HEK293 (cell line): ENCODE measurements around the gene TNS1.

Source experiments
- CTCF ChIP-seq: fragments of 450-650 bp; formaldehyde crosslinking; IDR thresholded peaks from 2 replicates; pipeline ENCODE4 v1.5.1; 2016; ENCODE audit warnings: missing biosample characterization, missing genetic modification characterization
- OSR2 ChIP-seq: fragments of 450-650 bp; formaldehyde crosslinking; IDR thresholded peaks from 2 replicates; pipeline ENCODE4 v1.5.1; 2016; ENCODE audit warnings: missing biosample characterization, missing genetic modification characterization
- PBX3 ChIP-seq: sonication (generic); formaldehyde crosslinking; IDR thresholded peaks from 2 replicates; pipeline ENCODE4 v1.8.1; 2022; ENCODE audit warnings: mild to moderate bottlenecking, moderate library complexity, missing genetic modification reagents
- REPIN1 ChIP-seq: fragments of 450-650 bp; formaldehyde crosslinking; IDR thresholded peaks from 2 replicates; pipeline ENCODE4 v1.5.1; 2017; ENCODE audit warnings: missing biosample characterization, missing genetic modification characterization, low read depth
- SP3 ChIP-seq: fragments of 450-650 bp; formaldehyde crosslinking; IDR thresholded peaks from 2 replicates; pipeline ENCODE4 v1.5.1; 2016; ENCODE audit warnings: missing biosample characterization, missing genetic modification characterization
- ZBTB48 ChIP-seq: fragments of 450-650 bp; formaldehyde crosslinking; IDR thresholded peaks from 2 replicates; pipeline ENCODE4 v1.5.1; 2016; ENCODE audit warnings: missing biosample characterization, missing genetic modification characterization
- ZFHX2 ChIP-seq: fragments of 450-650 bp; formaldehyde crosslinking; conservative IDR thresholded peaks from 2 replicates; pipeline ENCODE4 v1.5.1; 2016; ENCODE audit warnings: missing biosample characterization, missing genetic modification characterization
- ZNF280D ChIP-seq: fragments of 450-650 bp; formaldehyde crosslinking; IDR thresholded peaks from 2 replicates; pipeline ENCODE4 v1.5.1; 2016; ENCODE audit warnings: missing biosample characterization, missing genetic modification characterization
- ZNF335 ChIP-seq: fragments of 450-650 bp; formaldehyde crosslinking; conservative IDR thresholded peaks from 2 replicates; pipeline ENCODE4 v1.5.1; 2016; ENCODE audit warnings: missing biosample characterization, missing genetic modification characterization
- ZNF391 ChIP-seq: fragments of 450-650 bp; formaldehyde crosslinking; IDR thresholded peaks from 2 replicates; pipeline ENCODE4 v1.5.1; 2016; ENCODE audit warnings: low read depth, missing biosample characterization, missing genetic modification characterization, borderline replicate concordance
- ZNF501 ChIP-seq: fragments of 450-650 bp; formaldehyde crosslinking; IDR thresholded peaks from 2 replicates; pipeline ENCODE4 v1.5.1; 2016; ENCODE audit warnings: missing biosample characterization, missing genetic modification characterization
- ZNF654 ChIP-seq: fragments of 450-650 bp; formaldehyde crosslinking; IDR thresholded peaks from 2 replicates; pipeline ENCODE4 v1.5.1; 2016; ENCODE audit warnings: low read depth, missing biosample characterization, missing genetic modification characterization
- ZNF660 ChIP-seq: fragments of 450-650 bp; IDR thresholded peaks from 2 replicates; pipeline ENCODE4 v1.5.1; 2018; ENCODE audit warnings: missing biosample characterization, mild to moderate bottlenecking, missing genetic modification characterization
- ZSCAN5A ChIP-seq: fragments of 450-650 bp; formaldehyde crosslinking; IDR thresholded peaks from 2 replicates; pipeline ENCODE4 v1.5.1; 2016; ENCODE audit warnings: missing biosample characterization, missing genetic modification characterization

GRCh38 chr2:217951521-217952247 lies 51.1 kb downstream of the TNS1 start:
- TF ChIP-seq ZNF280D (tag by site-specific recombination) = no peak
- no peak for TF ChIP-seq ZNF654
- no peak for TF ChIP-seq ZNF391 (tag by site-specific recombination)
- TF ChIP-seq ZNF501 (tag by site-specific recombination) = no peak
- TF ChIP-seq CTCF (tag by site-specific recombination) = no peak
- no peak for TF ChIP-seq PBX3 (CRISPR knock-in tag)
- TF ChIP-seq ZNF660 (tag by site-specific recombination) = no peak
- TF ChIP-seq SP3 (tag by site-specific recombination) = no peak
- no peak for TF ChIP-seq ZBTB48
- TF ChIP-seq ZSCAN5A (tag by site-specific recombination) = no peak
- TF ChIP-seq REPIN1 (tag by site-specific recombination) = no peak
- no peak for TF ChIP-seq OSR2
- TF ChIP-seq ZFHX2 (tag by site-specific recombination) = no peak
- TF ChIP-seq ZNF335 (tag by site-specific recombination) = no peak
